HepG2 (cell line): ENCODE measurements around the gene UBL7. TPM values are rescaled to one million over a fixed set of nuclear protein-coding genes. Genes with fewer than 3 reads are reported as not detected.

Experiments used
- ATAC-seq: fragments of 200-7000 bp; cut with Tn5 transposase; 3 replicates; pipeline ENCODE4 v1.9.1; 2020; ENCODE audit warnings: mild to moderate bottlenecking, moderate library complexity
- BruUV-seq: library from RNA; stranded (reverse); fragments of 400-500 nt; replicated peaks from 2 replicates; lab custom pipeline; 2021; lab: Mats Ljungman, UMichigan
- CTCF ChIA-PET: fragments of 300-600 bp; formaldehyde crosslinking; extraction: SDS; loops from one replicate; lab custom pipeline; 2021; ENCODE audit warnings: low total read pairs, inconsistent platforms, low intra/inter-chr PET ratio; lab: Yijun Ruan, JAX
- POLR2A ChIA-PET: fragments of 350-600 bp; sonication (Branson Sonifier 250); formaldehyde crosslinking; loops from one replicate; lab custom pipeline; 2020; ENCODE audit warnings: antibody characterized with exemption, inconsistent platforms; lab: Yijun Ruan, JAX
- DNase-seq: peaks from one replicate; pipeline ENCODE4 v3.0.0-alpha.2; 2015; ENCODE audit warnings: low spot score
- FAIRE-seq: peaks from 3 replicates; lab custom pipeline; 2011; peaks lifted over from hg19 to GRCh38; lab: Jason Lieb, UNC
- H2AFZ ChIP-seq: one replicate; pipeline ENCODE4 v1.6.1; 2011; ENCODE audit warnings: low read length, inconsistent platforms
- H3K27ac ChIP-seq: fragments of 300-600 bp; 3 replicates; pipeline ENCODE4 v1.8.0; 2011; ENCODE audit warnings: mixed run types, mild to moderate bottlenecking, mixed read lengths, low read length, inconsistent platforms; ENCODE audit not compliant: insufficient read depth; ENCODE audit errors: extremely low read length
- H3K27me3 ChIP-seq, 2 experiments: fragments of 200-600 bp in 1 of 2; 2 replicates in 1 of 2; 3 replicates in 1 of 2; pipeline versions ENCODE4 v1.6.0 to v1.8.0; 2011; ENCODE audit warnings: low read length in 2 of 2, mild to moderate bottlenecking in 2 of 2, moderate library complexity in 2 of 2, inconsistent platforms in 1 of 2; ENCODE audit not compliant: insufficient read depth in 2 of 2, control insufficient read depth in 1 of 2
- H3K36me3 ChIP-seq, 2 experiments: fragments of 200-600 bp in 1 of 2; replicated peaks in 1 of 2; 2 replicates in 1 of 2; 3 replicates in 1 of 2; pipeline versions ENCODE4 v1.5.1 to v1.8.0; 2011; ENCODE audit warnings: low read length in 2 of 2, inconsistent platforms in 1 of 2; ENCODE audit not compliant: insufficient read depth in 2 of 2, control insufficient read depth in 1 of 2
- H3K4me1 ChIP-seq: 2 replicates; pipeline ENCODE4 v1.5.1; 2012; ENCODE audit warnings: low read length, inconsistent platforms; ENCODE audit not compliant: insufficient read depth
- H3K4me2 ChIP-seq: 2 replicates; pipeline ENCODE4 v1.6.0; 2011; ENCODE audit warnings: low read depth, low read length, inconsistent platforms
- H3K4me3 ChIP-seq, 3 experiments: fragments of 200-600 bp in 1 of 3; sonication (generic), shearing (Covaris generic) in 1 of 3; replicated peaks in 1 of 3; 2 replicates each; pipeline ENCODE4 v1.5.1; 2011 to 2016; ENCODE audit warnings: low read length in 3 of 3, inconsistent platforms in 2 of 3, low read depth in 2 of 3, mild to moderate bottlenecking in 2 of 3, control low read depth in 1 of 3, mixed read lengths in 1 of 3; ENCODE audit not compliant: insufficient read depth in 1 of 3
- H3K79me2 ChIP-seq: one replicate; pipeline ENCODE4 v1.6.1; 2011; ENCODE audit warnings: low read length, inconsistent platforms; ENCODE audit not compliant: insufficient read depth
- H3K9ac ChIP-seq: 2 replicates; pipeline ENCODE4 v1.6.0; 2011; ENCODE audit warnings: mild to moderate bottlenecking, low read depth, low read length, inconsistent platforms; ENCODE audit not compliant: insufficient read depth
- H3K9me3 ChIP-seq: 2 replicates; pipeline ENCODE4 v1.5.1; 2012; ENCODE audit warnings: mild to moderate bottlenecking, low read length
- H4K20me1 ChIP-seq: 2 replicates; pipeline ENCODE4 v1.6.0; 2011; ENCODE audit warnings: inconsistent platforms, mild to moderate bottlenecking, low read length, moderate library complexity; ENCODE audit not compliant: insufficient read depth
- BORCS8-MEF2B ChIP-seq: sonication (generic); formaldehyde crosslinking; IDR thresholded peaks from 2 replicates; pipeline ENCODE4 v1.8.0; 2022; ENCODE audit warnings: mild to moderate bottlenecking, missing genetic modification reagents
- BRD4 ChIP-seq: sonication (generic); formaldehyde crosslinking; IDR thresholded peaks from 2 replicates; pipeline ENCODE4 v1.4.0; 2020; ENCODE audit warnings: missing genetic modification reagents
- DPF2 ChIP-seq: sonication (generic); formaldehyde crosslinking; IDR thresholded peaks from 2 replicates; pipeline ENCODE4 v1.4.0; 2020; ENCODE audit warnings: mild to moderate bottlenecking, low read depth, missing genetic modification reagents, borderline replicate concordance
- ETV6 ChIP-seq: sonication (generic); formaldehyde crosslinking; conservative IDR thresholded peaks from 2 replicates; pipeline ENCODE4 v1.4.0; 2020; ENCODE audit warnings: missing genetic modification reagents
- GLI4 ChIP-seq: sonication (generic); formaldehyde crosslinking; IDR thresholded peaks from 2 replicates; pipeline ENCODE4 v1.5.1; 2020; ENCODE audit warnings: missing genetic modification reagents, mild to moderate bottlenecking, moderate library complexity, borderline replicate concordance
- NFRKB ChIP-seq: fragments of 450-650 bp; IDR thresholded peaks from 2 replicates; pipeline ENCODE4 v1.6.1; 2017
- POGZ ChIP-seq: sonication (generic); formaldehyde crosslinking; IDR thresholded peaks from 2 replicates; pipeline ENCODE4 v1.4.0; 2020; ENCODE audit warnings: mild to moderate bottlenecking, missing genetic modification reagents
- TGIF2 ChIP-seq: IDR thresholded peaks from 2 replicates; pipeline ENCODE4 v1.6.1; 2016; ENCODE audit warnings: control low read depth, missing compliant biosample characterization
- YEATS4 ChIP-seq: sonication (generic); formaldehyde crosslinking; IDR thresholded peaks from 2 replicates; pipeline ENCODE4 v1.4.0; 2020; ENCODE audit warnings: missing genetic modification reagents, borderline replicate concordance
- ZMYM2 ChIP-seq: sonication (generic); formaldehyde crosslinking; IDR thresholded peaks from 2 replicates; pipeline ENCODE4 v1.8.0; 2022; ENCODE audit warnings: mild to moderate bottlenecking, missing genetic modification reagents
- ZNF431 ChIP-seq: sonication (generic); formaldehyde crosslinking; IDR thresholded peaks from 2 replicates; pipeline ENCODE4 v1.9.0; 2022; ENCODE audit warnings: missing genetic modification reagents, low read depth, mild to moderate bottlenecking, borderline replicate concordance
- ZNF549 ChIP-seq: sonication (generic); formaldehyde crosslinking; IDR thresholded peaks from 2 replicates; pipeline ENCODE4 v1.5.0; 2020; ENCODE audit warnings: missing genetic modification reagents
- WGBS: methylation state at CpG from one replicate; pipeline ENCODE4 v1.1.6; 2017; ENCODE audit warnings: low lambda C conversion rate; 5-methylcytosine and 5-hydroxymethylcytosine counted together
- in situ Hi-C: cut with HindIII; loops from 2 replicates; pipeline ENCODE4 v1.10.0; 2017; ENCODE audit warnings: low pct_unique_long_range_greater_than_20kb; ENCODE audit not compliant: extremely low pct_ligation_motif_present
- intact Hi-C: fragments of 100-400 bp; cut with micrococcal nuclease; formaldehyde crosslinking; loops from one replicate; pipeline ENCODE4 v1.10.0; 2022; ENCODE audit not compliant: unreplicated experiment
- polyA plus RNA-seq, 8 experiments: library from polyadenylated mRNA; depleted of rRNA in 3 of 8; stranded (reverse) in 7 of 8; unstranded in 1 of 8; fragments of >200 nt; fragmentation: Illumina TruSeq in 4 of 8; extraction: Trizol in 4 of 8; gene quantifications; 2 replicates each; pipeline versions ENCODE4 v1.2.1 to v1.2.3, GENCODE V29; 2011 to 2016; ENCODE audit warnings: low read depth in 4 of 8, missing spikeins in 1 of 8, mixed read lengths in 1 of 8; ENCODE audit not compliant: insufficient read depth in 1 of 8
- total RNA-seq, 5 experiments: library from RNA; depleted of rRNA; stranded (reverse); fragments of >200 nt; fragmentation: Illumina TruSeq; extraction: Trizol; gene quantifications; 2 replicates each; pipeline ENCODE4 v1.2.3, GENCODE V29; 2016; ENCODE audit warnings: low read depth in 1 of 5
- TF ChIP-seq, protein P1 (sequence below): sonication (generic); formaldehyde crosslinking; IDR thresholded peaks from 2 replicates; pipeline ENCODE4 v1.5.0; 2020; ENCODE audit warnings: mild to moderate bottlenecking, missing genetic modification reagents, moderate library complexity
- TF ChIP-seq, protein P2 (sequence below): sonication (generic); formaldehyde crosslinking; IDR thresholded peaks from 2 replicates; pipeline ENCODE4 v1.4.0; 2020; ENCODE audit warnings: missing genetic modification reagents; ENCODE audit errors: not compliant biosample characterization
- TF ChIP-seq, protein P3 (sequence below): sonication (generic); formaldehyde crosslinking; IDR thresholded peaks from 2 replicates; pipeline ENCODE4 v1.8.1; 2023; ENCODE audit warnings: missing genetic modification reagents, inconsistent platforms, borderline replicate concordance
- TF ChIP-seq, protein P4 (sequence below): sonication (generic); formaldehyde crosslinking; IDR thresholded peaks from 2 replicates; pipeline ENCODE4 v1.8.1; 2022; ENCODE audit warnings: mild to moderate bottlenecking, missing genetic modification reagents

The UBL7 gene
- total and polyA plus RNA-seq, 2 of the 13 experiments (the other 11 are each of a cell fraction or from before 2014, with no cell fraction given): 55.0 to 63.5 TPM

DNA sequence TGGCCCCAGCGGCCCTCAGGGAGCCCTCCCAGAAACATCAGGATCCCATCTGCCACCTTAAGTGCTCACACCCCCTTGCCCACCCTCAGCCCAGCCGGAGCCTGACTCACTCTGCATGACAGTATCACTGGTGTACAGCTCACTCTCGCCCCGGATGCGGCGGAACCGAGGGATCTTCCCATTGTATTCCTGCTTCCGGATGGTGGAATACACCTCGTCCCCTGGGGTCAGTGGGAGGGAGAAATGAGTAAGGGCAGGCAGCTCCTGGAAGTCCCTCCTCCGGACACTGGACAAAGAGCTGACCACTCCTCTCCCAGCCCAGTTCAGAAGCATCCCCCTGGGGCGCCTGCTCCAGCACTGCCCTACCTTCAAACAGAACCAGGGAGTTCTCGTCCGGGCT is 43.7 kb downstream of the UBL7 start:
- FAIRE-seq (no peak), ATAC-seq (no peak)
- Histone ChIP-seq H3K27ac (no peak overlapping the region), H4K20me1 (no peaks in the 10 kb centered on the region), H3K9me3 (no peaks in the 10 kb centered on the region), H3K27me3 (no peaks in the 10 kb centered on the region), H3K4me3 (no peak overlapping the region), H3K36me3 (peaks cover 26 to 58% of the 10 kb centered on the region in 2 experiments), H3K4me1 (peaks cover 42% of the 10 kb centered on the region), H2AFZ (no peak overlapping the region)
- CTCF ChIA-PET: no interaction called here
- TF ChIP-seq BORCS8-MEF2B (CRISPR knock-in tag): no peak
- TF ChIP-seq, protein P1, sequence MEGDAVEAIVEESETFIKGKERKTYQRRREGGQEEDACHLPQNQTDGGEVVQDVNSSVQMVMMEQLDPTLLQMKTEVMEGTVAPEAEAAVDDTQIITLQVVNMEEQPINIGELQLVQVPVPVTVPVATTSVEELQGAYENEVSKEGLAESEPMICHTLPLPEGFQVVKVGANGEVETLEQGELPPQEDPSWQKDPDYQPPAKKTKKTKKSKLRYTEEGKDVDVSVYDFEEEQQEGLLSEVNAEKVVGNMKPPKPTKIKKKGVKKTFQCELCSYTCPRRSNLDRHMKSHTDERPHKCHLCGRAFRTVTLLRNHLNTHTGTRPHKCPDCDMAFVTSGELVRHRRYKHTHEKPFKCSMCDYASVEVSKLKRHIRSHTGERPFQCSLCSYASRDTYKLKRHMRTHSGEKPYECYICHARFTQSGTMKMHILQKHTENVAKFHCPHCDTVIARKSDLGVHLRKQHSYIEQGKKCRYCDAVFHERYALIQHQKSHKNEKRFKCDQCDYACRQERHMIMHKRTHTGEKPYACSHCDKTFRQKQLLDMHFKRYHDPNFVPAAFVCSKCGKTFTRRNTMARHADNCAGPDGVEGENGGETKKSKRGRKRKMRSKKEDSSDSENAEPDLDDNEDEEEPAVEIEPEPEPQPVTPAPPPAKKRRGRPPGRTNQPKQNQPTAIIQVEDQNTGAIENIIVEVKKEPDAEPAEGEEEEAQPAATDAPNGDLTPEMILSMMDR (CRISPR knock-in tag): no peak
- no peak for TF ChIP-seq ZNF431
- TF ChIP-seq, protein P2, sequence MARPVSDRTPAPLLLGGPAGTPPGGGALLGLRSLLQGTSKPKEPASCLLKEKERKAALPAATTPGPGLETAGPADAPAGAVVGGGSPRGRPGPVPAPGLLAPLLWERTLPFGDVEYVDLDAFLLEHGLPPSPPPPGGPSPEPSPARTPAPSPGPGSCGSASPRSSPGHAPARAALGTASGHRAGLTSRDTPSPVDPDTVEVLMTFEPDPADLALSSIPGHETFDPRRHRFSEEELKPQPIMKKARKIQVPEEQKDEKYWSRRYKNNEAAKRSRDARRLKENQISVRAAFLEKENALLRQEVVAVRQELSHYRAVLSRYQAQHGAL (CRISPR knock-in tag): no peak
- TF ChIP-seq BRD4 (CRISPR knock-in tag): no peak
- TF ChIP-seq POGZ: no peak
- TF ChIP-seq TGIF2 (CRISPR knock-in tag): no peak
- TF ChIP-seq, protein P3, sequence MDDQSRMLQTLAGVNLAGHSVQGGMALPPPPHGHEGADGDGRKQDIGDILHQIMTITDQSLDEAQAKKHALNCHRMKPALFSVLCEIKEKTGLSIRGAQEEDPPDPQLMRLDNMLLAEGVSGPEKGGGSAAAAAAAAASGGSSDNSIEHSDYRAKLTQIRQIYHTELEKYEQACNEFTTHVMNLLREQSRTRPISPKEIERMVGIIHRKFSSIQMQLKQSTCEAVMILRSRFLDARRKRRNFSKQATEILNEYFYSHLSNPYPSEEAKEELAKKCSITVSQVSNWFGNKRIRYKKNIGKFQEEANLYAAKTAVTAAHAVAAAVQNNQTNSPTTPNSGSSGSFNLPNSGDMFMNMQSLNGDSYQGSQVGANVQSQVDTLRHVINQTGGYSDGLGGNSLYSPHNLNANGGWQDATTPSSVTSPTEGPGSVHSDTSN (CRISPR knock-in tag): no peak
- TF ChIP-seq ZMYM2 (CRISPR knock-in tag): no peak
- TF ChIP-seq GLI4 (CRISPR knock-in tag): no peak
- no peak for TF ChIP-seq DPF2 (CRISPR knock-in tag)
- no peak for TF ChIP-seq YEATS4
- TF ChIP-seq, protein P4, sequence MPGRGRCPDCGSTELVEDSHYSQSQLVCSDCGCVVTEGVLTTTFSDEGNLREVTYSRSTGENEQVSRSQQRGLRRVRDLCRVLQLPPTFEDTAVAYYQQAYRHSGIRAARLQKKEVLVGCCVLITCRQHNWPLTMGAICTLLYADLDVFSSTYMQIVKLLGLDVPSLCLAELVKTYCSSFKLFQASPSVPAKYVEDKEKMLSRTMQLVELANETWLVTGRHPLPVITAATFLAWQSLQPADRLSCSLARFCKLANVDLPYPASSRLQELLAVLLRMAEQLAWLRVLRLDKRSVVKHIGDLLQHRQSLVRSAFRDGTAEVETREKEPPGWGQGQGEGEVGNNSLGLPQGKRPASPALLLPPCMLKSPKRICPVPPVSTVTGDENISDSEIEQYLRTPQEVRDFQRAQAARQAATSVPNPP (CRISPR knock-in tag): no peak
- TF ChIP-seq ETV6 (CRISPR knock-in tag): no peak
- TF ChIP-seq NFRKB: no peak
- TF ChIP-seq ZNF549 (CRISPR knock-in tag): no peak
- TF ChIP-seq, all 625 proteins: peak for 0
- Histone ChIP-seq H3K79me2 (peaks cover 34% of the 10 kb centered on the region), H3K9ac (no peak overlapping the region), H3K4me2 (no peak overlapping the region)
- in situ Hi-C loops (no loop called here), intact Hi-C loops (no loop called here)
- BruUV-seq: no TSS peak
- WGBS: 88% methylated on average over 8 of the region's 13 CpGs
- no peak for DNase-seq
- POLR2A ChIA-PET: no interaction called here
